ENCODE results near the gene HMGCS2.

- TF ChIP-seq POLR2AphosphoS5 (IDR thresholded peaks at IDR 0.05; ENCODE audit: borderline replicate concordance, low read depth, low read length) = no peak
- TF ChIP-seq EZH2 (IDR thresholded peaks at IDR 0.05) = no peak
Measured at GRCh38 chr1:119806489-119806888, 37.8 kb upstream of the HMGCS2 start.

All from SK-N-MC (cell line).